ENCODE results near the gene ACSL5. TPM values are rescaled to one million over a fixed set of nuclear protein-coding genes. Genes with fewer than 3 reads are reported as not detected.

The ACSL5 gene
- total and polyA plus RNA-seq, 10 of the 15 experiments (the other 5 are each of a cell fraction or from before 2014, with no cell fraction given): 22.3 to 57.0 (median 46.4) TPM

DNA sequence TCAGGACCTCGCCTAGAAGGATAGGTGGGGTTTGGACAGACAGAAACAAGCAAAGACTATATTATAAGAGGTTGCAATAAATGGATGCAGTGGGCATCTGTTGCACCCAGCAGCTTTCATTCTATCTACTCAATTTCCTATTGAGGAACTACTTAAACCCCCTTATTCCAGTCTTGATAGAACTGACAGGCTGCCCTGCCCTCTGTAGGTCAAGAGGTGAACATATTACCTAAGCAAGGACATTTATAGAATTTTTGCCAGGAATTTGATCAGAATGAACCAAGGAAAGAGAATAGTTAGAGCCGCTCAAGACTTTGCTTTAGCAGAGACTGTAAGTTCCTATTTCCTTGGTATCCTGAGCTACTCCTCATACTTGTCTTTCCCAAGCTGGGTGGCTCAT lies 82.6 kb downstream of the ACSL5 start (continued):
- TF ChIP-seq, protein P1, sequence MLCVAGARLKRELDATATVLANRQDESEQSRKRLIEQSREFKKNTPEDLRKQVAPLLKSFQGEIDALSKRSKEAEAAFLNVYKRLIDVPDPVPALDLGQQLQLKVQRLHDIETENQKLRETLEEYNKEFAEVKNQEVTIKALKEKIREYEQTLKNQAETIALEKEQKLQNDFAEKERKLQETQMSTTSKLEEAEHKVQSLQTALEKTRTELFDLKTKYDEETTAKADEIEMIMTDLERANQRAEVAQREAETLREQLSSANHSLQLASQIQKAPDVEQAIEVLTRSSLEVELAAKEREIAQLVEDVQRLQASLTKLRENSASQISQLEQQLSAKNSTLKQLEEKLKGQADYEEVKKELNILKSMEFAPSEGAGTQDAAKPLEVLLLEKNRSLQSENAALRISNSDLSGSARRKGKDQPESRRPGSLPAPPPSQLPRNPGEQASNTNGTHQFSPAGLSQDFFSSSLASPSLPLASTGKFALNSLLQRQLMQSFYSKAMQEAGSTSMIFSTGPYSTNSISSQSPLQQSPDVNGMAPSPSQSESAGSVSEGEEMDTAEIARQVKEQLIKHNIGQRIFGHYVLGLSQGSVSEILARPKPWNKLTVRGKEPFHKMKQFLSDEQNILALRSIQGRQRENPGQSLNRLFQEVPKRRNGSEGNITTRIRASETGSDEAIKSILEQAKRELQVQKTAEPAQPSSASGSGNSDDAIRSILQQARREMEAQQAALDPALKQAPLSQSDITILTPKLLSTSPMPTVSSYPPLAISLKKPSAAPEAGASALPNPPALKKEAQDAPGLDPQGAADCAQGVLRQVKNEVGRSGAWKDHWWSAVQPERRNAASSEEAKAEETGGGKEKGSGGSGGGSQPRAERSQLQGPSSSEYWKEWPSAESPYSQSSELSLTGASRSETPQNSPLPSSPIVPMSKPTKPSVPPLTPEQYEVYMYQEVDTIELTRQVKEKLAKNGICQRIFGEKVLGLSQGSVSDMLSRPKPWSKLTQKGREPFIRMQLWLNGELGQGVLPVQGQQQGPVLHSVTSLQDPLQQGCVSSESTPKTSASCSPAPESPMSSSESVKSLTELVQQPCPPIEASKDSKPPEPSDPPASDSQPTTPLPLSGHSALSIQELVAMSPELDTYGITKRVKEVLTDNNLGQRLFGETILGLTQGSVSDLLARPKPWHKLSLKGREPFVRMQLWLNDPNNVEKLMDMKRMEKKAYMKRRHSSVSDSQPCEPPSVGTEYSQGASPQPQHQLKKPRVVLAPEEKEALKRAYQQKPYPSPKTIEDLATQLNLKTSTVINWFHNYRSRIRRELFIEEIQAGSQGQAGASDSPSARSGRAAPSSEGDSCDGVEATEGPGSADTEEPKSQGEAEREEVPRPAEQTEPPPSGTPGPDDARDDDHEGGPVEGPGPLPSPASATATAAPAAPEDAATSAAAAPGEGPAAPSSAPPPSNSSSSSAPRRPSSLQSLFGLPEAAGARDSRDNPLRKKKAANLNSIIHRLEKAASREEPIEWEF (IDR thresholded peaks at IDR 0.05; ENCODE audit: insufficient replicate concordance, low read depth, low read length): no peak
- TF ChIP-seq PAX8 (IDR thresholded peaks at IDR 0.05) (no peak), RAD21 (IDR thresholded peaks at IDR 0.05; ENCODE audit: insufficient read depth, low read depth, low read length) (peak; percentile 35; the same call in 1 of the 2 replicates)

DNA sequence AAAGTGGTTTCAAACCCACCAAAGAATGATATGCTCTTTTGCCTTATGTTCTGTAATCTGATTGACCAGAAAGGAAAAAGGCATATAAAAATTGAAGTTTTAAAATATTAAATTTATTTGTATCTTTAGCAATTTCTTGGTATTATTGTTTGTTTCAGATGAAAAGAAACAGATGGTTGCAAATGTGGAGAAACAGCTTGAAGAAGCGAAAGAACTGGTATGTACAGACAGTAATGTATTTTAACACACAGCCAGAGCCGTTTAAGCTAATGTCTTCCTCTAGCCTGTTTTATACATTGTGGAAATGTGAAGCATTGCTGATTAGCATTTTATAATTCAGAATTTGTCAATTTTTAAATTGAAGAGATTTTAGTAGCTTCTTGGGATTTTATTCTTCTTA lies 86.5 kb downstream of the ACSL5 start:
- ChIA-PET RAD21 (ENCODE audit: unreplicated experiment) (no interaction called here), CTCF (interaction anchor here (1.3 to 3.8 kb wide), 3 partner anchors 11 to 25 kb away, joined by 7 to 26 read pairs (median 10); no protein-coding TSS in a partner anchor), POLR2A (no interaction called here), SMC1A (ENCODE audit: uncharacterized antibody, unreplicated experiment) (interaction anchor here (1.0 kb wide), 1 partner anchor 96 kb away, joined by 3 read pairs; no protein-coding TSS in a partner anchor)
- Histone ChIP-seq H4K20me1 (ENCODE audit: control insufficient read depth, insufficient read depth) (no peaks in the 10 kb centered on the region), H2AFZ (ENCODE audit: control insufficient read depth, low read depth, low read length) (no peak overlapping the region), H3K79me2 (ENCODE audit: control insufficient read depth, insufficient read depth, low read length) (no peaks in the 10 kb centered on the region; the same call in 1 of the 2 replicates), H3K9ac (ENCODE audit: control insufficient read depth, insufficient read depth, low read length) (no peak overlapping the region), H3K27me3 (replicated peaks in 1 of 2; ENCODE audit: control insufficient read depth in 2 of 2, insufficient read depth in 2 of 2, low read length in 1 of 2) (no peaks in the 10 kb centered on the region), H3K4me2 (ENCODE audit: control insufficient read depth, insufficient read depth) (no peak overlapping the region), H3K36me3 (ENCODE audit: control insufficient read depth in 2 of 2, insufficient read depth in 2 of 2, low read length in 1 of 2) (peaks cover 0 to 12% of the 10 kb centered on the region in 2 experiments; a peak in 1 of 4 replicates), H3K9me3 (replicated peaks; ENCODE audit: control insufficient read depth, insufficient read depth, low read length) (peaks cover 3% of the 10 kb centered on the region; the same call in 1 of the 3 replicates), H3K4me1 (ENCODE audit: control insufficient read depth, insufficient read depth, low read length) (no peaks in the 10 kb centered on the region), H3K4me3 (no peak overlapping the region), H3K27ac (ENCODE audit: control insufficient read depth, insufficient read depth) (no peak overlapping the region)
- ATAC-seq (no peak), FAIRE-seq (no peak), DNase-seq (ENCODE audit: low read depth, low spot score) (no peak)
- no TSS peak for BruUV-seq (replicated peaks)
- intact Hi-C loops (cut with micrococcal nuclease; ENCODE audit: unreplicated experiment): no loop called here
- in situ Hi-C loops (cut with MboI): no loop called here
- WGBS (ENCODE audit: insufficient coverage, insufficient replicate concordance, low lambda C conversion rate, missing lambda C conversion rate): 98% methylated on average over 2 of the region's 2 CpGs
- TF ChIP-seq BMI1 (IDR thresholded peaks at IDR 0.05; ENCODE audit: borderline replicate concordance) (no peak), ZNF24 (IDR thresholded peaks at IDR 0.05) (no peak), HDGF (IDR thresholded peaks at IDR 0.05) (no peak), STAT3 (IDR thresholded peaks at IDR 0.05; ENCODE audit: low read depth, low read length) (no peak), SIN3A (IDR thresholded peaks at IDR 0.05; ENCODE audit: low read depth, low read length) (no peak), WRNIP1 (IDR thresholded peaks at IDR 0.05; ENCODE audit: borderline replicate concordance, low read depth, low read length) (no peak), ZNF274 (IDR thresholded peaks at IDR 0.05; ENCODE audit: insufficient read depth, insufficient read length) (no peak)
- TF ChIP-seq, protein P2, sequence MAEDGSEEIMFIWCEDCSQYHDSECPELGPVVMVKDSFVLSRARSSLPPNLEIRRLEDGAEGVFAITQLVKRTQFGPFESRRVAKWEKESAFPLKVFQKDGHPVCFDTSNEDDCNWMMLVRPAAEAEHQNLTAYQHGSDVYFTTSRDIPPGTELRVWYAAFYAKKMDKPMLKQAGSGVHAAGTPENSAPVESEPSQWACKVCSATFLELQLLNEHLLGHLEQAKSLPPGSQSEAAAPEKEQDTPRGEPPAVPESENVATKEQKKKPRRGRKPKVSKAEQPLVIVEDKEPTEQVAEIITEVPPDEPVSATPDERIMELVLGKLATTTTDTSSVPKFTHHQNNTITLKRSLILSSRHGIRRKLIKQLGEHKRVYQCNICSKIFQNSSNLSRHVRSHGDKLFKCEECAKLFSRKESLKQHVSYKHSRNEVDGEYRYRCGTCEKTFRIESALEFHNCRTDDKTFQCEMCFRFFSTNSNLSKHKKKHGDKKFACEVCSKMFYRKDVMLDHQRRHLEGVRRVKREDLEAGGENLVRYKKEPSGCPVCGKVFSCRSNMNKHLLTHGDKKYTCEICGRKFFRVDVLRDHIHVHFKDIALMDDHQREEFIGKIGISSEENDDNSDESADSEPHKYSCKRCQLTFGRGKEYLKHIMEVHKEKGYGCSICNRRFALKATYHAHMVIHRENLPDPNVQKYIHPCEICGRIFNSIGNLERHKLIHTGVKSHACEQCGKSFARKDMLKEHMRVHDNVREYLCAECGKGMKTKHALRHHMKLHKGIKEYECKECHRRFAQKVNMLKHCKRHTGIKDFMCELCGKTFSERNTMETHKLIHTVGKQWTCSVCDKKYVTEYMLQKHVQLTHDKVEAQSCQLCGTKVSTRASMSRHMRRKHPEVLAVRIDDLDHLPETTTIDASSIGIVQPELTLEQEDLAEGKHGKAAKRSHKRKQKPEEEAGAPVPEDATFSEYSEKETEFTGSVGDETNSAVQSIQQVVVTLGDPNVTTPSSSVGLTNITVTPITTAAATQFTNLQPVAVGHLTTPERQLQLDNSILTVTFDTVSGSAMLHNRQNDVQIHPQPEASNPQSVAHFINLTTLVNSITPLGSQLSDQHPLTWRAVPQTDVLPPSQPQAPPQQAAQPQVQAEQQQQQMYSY (CRISPR knock-in tag; IDR thresholded peaks at IDR 0.05): no peak

Measured in GM12878 (cell line).